CD14-positive monocyte (primary cell): ENCODE results near the gene RFPL1. TPM values are rescaled to one million over a fixed set of nuclear protein-coding genes. Genes with fewer than 3 reads are reported as not detected.
"Not testable (repeated sequence)": the region's sequence is repeated elsewhere in the genome, so short reads cannot be mapped to it uniquely, and the experiment has no call there.

Source experiments
- DNase-seq, 3 donors: peaks; one replicate each; pipeline ENCODE4 v3.0.0-alpha.2; 2011 to 2022
- H2AFZ ChIP-seq: 2 replicates; pipeline ENCODE4 v1.6.0; 2012; ENCODE audit warnings: mild to moderate bottlenecking, low read depth, low read length, inconsistent platforms; ENCODE audit not compliant: insufficient read depth, poor library complexity, severe bottlenecking
- H3K27ac ChIP-seq, 2 donors: 1 replicate in 1 of 2; 2 replicates in 1 of 2; pipeline ENCODE4 v1.5.1; 2012 to 2013; ENCODE audit warnings: low read length in 2 of 2, control low read depth in 1 of 2, inconsistent platforms in 1 of 2, low read depth in 1 of 2, mild to moderate bottlenecking in 1 of 2
- H3K27me3 ChIP-seq, 2 donors: one replicate each; pipeline versions ENCODE4 v1.6.0 to v1.6.1; 2011 to 2013; ENCODE audit warnings: low read length in 2 of 2; ENCODE audit not compliant: control insufficient read depth in 2 of 2, insufficient read depth in 2 of 2
- H3K36me3 ChIP-seq, 2 donors: replicated peaks in 1 of 2; 1 replicate in 1 of 2; 2 replicates in 1 of 2; pipeline versions ENCODE4 v1.5.1 to v1.6.1; 2012 to 2013; ENCODE audit warnings: low read length in 2 of 2, control low read depth in 1 of 2, inconsistent platforms in 1 of 2, mild to moderate bottlenecking in 1 of 2; ENCODE audit not compliant: insufficient read depth in 2 of 2, control insufficient read depth in 1 of 2
- H3K4me1 ChIP-seq, 2 donors: 1 replicate in 1 of 2; 2 replicates in 1 of 2; pipeline versions ENCODE4 v1.5.1 to v1.6.1; 2012 to 2013; ENCODE audit warnings: low read length in 2 of 2, control low read depth in 1 of 2, inconsistent platforms in 1 of 2, mild to moderate bottlenecking in 1 of 2, moderate library complexity in 1 of 2; ENCODE audit not compliant: insufficient read depth in 2 of 2, control insufficient read depth in 1 of 2
- H3K4me2 ChIP-seq: replicated peaks from 2 replicates; pipeline ENCODE3; 2012; ENCODE audit warnings: low read length, moderate library complexity, mild to moderate bottlenecking; ENCODE audit not compliant: poor library complexity, severe bottlenecking; ENCODE audit errors: extremely low read depth
- H3K4me3 ChIP-seq, 3 experiments: fragments of 200-600 bp in 1 of 3; sonication (generic) in 1 of 3; replicated peaks in 1 of 3; 1 replicate in 2 of 3; 2 replicates in 1 of 3; pipeline ENCODE4 v1.5.1; 2011 to 2013; ENCODE audit warnings: low read length in 3 of 3, mild to moderate bottlenecking in 3 of 3, control low read depth in 2 of 3, low read depth in 2 of 3, inconsistent platforms in 1 of 3, moderate library complexity in 1 of 3
- H3K79me2 ChIP-seq: 2 replicates; pipeline ENCODE4 v1.6.0; 2012; ENCODE audit warnings: mild to moderate bottlenecking, control low read depth, inconsistent platforms, low read length, moderate library complexity; ENCODE audit not compliant: insufficient read depth
- H3K9ac ChIP-seq: 2 replicates; pipeline ENCODE4 v1.6.0; 2017; ENCODE audit warnings: low read length, mild to moderate bottlenecking; ENCODE audit not compliant: insufficient read depth, poor library complexity, severe bottlenecking
- H3K9me3 ChIP-seq, 2 donors: replicated peaks in 1 of 2; 1 replicate in 1 of 2; 2 replicates in 1 of 2; pipeline versions ENCODE4 v1.5.1 to v1.6.1; 2012 to 2013; ENCODE audit warnings: low read length in 2 of 2, control low read depth in 1 of 2; ENCODE audit not compliant: control insufficient read depth in 1 of 2, insufficient read depth in 1 of 2
- H4K20me1 ChIP-seq: 2 replicates; pipeline ENCODE4 v1.6.0; 2012; ENCODE audit warnings: mild to moderate bottlenecking, low read length, control low read depth, moderate library complexity; ENCODE audit not compliant: insufficient read depth
- H3K27ac Mint-ChIP-seq, 7 donors: one replicate each; pipeline ENCODE4 v1.8.0; 2020; ENCODE audit warnings: mild to moderate bottlenecking in 7 of 7, mixed read lengths in 7 of 7, moderate library complexity in 6 of 7, inconsistent platforms in 2 of 7
- H3K27me3 Mint-ChIP-seq, 3 donors: one replicate each; pipeline ENCODE4 v1.8.0; 2021 to 2022; ENCODE audit warnings: low read depth in 3 of 3, mild to moderate bottlenecking in 3 of 3, mixed read lengths in 3 of 3, moderate library complexity in 3 of 3, inconsistent platforms in 1 of 3
- H3K36me3 Mint-ChIP-seq, 2 donors: one replicate each; pipeline ENCODE4 v1.8.0; 2020; ENCODE audit warnings: mixed read lengths in 2 of 2, inconsistent platforms in 1 of 2, mild to moderate bottlenecking in 1 of 2
- H3K4me1 Mint-ChIP-seq: one replicate; pipeline ENCODE4 v1.8.0; 2020; ENCODE audit warnings: mild to moderate bottlenecking, mixed read lengths
- H3K4me3 Mint-ChIP-seq, 2 donors: one replicate each; pipeline ENCODE4 v1.8.0; 2020; ENCODE audit warnings: mild to moderate bottlenecking in 2 of 2, mixed read lengths in 2 of 2, moderate library complexity in 1 of 2
- H3K9me3 Mint-ChIP-seq, 7 donors: one replicate each; pipeline ENCODE4 v1.8.0; 2020 to 2022; ENCODE audit warnings: mixed read lengths in 7 of 7, mild to moderate bottlenecking in 6 of 7, moderate library complexity in 6 of 7, inconsistent platforms in 2 of 7
- WGBS: methylation state at CpG from one replicate; pipeline ENCODE4 v1.1.5; 2013; ENCODE audit warnings: missing lambda C conversion rate; ENCODE audit not compliant: insufficient coverage; 5-methylcytosine and 5-hydroxymethylcytosine counted together
- intact Hi-C, 2 donors: fragments of 100-400 bp; cut with micrococcal nuclease; formaldehyde crosslinking; loops; one replicate each; pipeline versions ENCODE4 v1.15.0 to v1.15.1; 2023
- polyA minus RNA-seq: library from RNA; depleted of rRNA, polyadenylated mRNA; stranded (reverse); fragments of >200 nt; gene quantifications from 2 replicates; pipeline ENCODE4 v1.2.3, GENCODE V29; 2012
- polyA plus RNA-seq, 3 donors: library from polyadenylated mRNA; depleted of rRNA in 1 of 3; unstranded in 2 of 3; stranded (reverse) in 1 of 3; fragments of 300-500 nt in 2 of 3; fragments of >200 nt in 1 of 3; fragmentation: Illumina TruSeq in 2 of 3; gene quantifications; 1 replicate in 2 of 3; 2 replicates in 1 of 3; pipeline ENCODE4 v1.2.3, GENCODE V29; 2012 to 2021
- total RNA-seq, 12 experiments: library from RNA in 1 of 12; stranded (reverse) in 1 of 12; fragments of 120-200 nt in 1 of 12; gene quantifications; one replicate each; pipeline ENCODE4 v1.2.4 and lab custom pipeline; 2013 to 2026; ENCODE audit warnings: mixed read lengths in 6 of 12, inconsistent platforms in 1 of 12
- TF ChIP-seq, protein P1 (sequence below): fragments of 200-600 bp; IDR thresholded peaks from one replicate; pipeline ENCODE4 v1.8.0; 2022; ENCODE audit warnings: antibody characterized with exemption, mild to moderate bottlenecking

RFPL1 gene
- not detected for total RNA-seq (2013)
- under 1 TPM in 1 of 3 donors, not detected in 2; 0.20 TPM for polyA plus RNA-seq
- not detected in 2 replicates for polyA minus RNA-seq
- 0 to 0.81 (median 0) reads per million in 11 experiments for total RNA-seq (lab: John Stamatoyannopoulos, UW)

DNA sequence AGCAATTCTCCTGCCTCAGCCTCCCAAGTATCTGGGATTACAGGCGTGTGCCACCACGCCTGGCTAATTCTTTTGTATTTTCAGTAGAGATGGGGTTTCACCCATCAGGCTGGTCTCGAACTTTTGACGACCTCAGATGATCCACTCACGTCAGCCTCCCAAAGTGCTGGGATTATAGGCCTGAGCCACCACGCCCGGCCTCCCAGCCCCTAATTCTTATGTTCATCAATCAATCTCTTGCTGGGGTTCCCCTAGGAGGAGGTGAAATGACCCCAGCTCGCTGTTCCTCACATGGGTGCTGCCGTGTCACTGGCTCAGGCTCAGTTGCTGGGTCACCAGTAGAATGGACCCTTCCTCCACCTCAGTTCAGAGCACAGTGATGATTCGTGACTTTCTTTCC lies at the start of gene RFPL1:
Gene RFPL1, plus strand, starts transcription at position 301 of the 400 bp plus-strand sequence.
- H3K4me1 Mint-ChIP-seq, H3K4me2 ChIP-seq, intact Hi-C loops: not testable (repeated sequence)

DNA sequence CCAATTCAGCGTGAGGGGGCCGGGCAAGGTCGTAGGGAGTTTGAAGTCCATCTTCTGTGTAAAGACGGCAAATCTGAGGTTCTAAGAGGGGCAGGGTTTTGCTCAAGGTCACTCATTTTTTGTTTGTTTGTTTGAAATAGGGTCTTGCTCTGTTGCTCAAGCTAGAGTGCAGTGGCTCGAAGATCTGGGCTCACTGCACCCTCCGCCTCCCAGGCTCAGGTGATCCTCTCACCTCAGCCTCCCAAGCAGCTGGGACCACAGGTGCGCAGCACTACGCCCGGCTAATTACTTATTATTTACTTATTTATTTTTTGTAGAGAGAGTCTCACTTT lies 49.7 kb upstream of the RFPL1 start:
- peaks cover 37% of the 10 kb centered on the region for H3K79me2 ChIP-seq
- no peaks in the 10 kb centered on the region for H3K27me3 ChIP-seq
- peaks cover 53% of the 10 kb centered on the region for H3K4me1 Mint-ChIP-seq
- no peak for DNase-seq
- H3K4me2 ChIP-seq, result peak overlapping the region; percentile 91
- peaks cover 0 to 3% (median 2%) of the 10 kb centered on the region in 3 donors for H3K27me3 Mint-ChIP-seq
- H3K9me3 ChIP-seq, result no peaks in the 10 kb centered on the region
- peak overlapping the region; percentile 77 to 91 (median 88) for H3K4me3 ChIP-seq
- H3K36me3 ChIP-seq, result peaks cover 0 to 7% of the 10 kb centered on the region in 2 donors
- TF ChIP-seq, protein P1, sequence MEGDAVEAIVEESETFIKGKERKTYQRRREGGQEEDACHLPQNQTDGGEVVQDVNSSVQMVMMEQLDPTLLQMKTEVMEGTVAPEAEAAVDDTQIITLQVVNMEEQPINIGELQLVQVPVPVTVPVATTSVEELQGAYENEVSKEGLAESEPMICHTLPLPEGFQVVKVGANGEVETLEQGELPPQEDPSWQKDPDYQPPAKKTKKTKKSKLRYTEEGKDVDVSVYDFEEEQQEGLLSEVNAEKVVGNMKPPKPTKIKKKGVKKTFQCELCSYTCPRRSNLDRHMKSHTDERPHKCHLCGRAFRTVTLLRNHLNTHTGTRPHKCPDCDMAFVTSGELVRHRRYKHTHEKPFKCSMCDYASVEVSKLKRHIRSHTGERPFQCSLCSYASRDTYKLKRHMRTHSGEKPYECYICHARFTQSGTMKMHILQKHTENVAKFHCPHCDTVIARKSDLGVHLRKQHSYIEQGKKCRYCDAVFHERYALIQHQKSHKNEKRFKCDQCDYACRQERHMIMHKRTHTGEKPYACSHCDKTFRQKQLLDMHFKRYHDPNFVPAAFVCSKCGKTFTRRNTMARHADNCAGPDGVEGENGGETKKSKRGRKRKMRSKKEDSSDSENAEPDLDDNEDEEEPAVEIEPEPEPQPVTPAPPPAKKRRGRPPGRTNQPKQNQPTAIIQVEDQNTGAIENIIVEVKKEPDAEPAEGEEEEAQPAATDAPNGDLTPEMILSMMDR, result no peak
- peaks cover 7 to 10% of the 10 kb centered on the region in 2 donors for H3K36me3 Mint-ChIP-seq
- H3K27ac Mint-ChIP-seq, result peak overlapping the region in 6 of 7 donors; percentile 90 to 96 (median 92)
- H3K4me3 Mint-ChIP-seq, result peak overlapping the region; percentile 89 to 95
- peaks cover 54 to 58% of the 10 kb centered on the region in 2 donors for H3K4me1 ChIP-seq
- H4K20me1 ChIP-seq, result peaks cover 20% of the 10 kb centered on the region
- peak overlapping the region in 1 of 2 donors; percentile 86 for H3K27ac ChIP-seq
- peak overlapping the region; percentile 82 for H2AFZ ChIP-seq
- intact Hi-C loops, result loop anchor here (2.0 to 10.0 kb wide), 3 partner anchors 26 to 124 kb away; partner anchors contain the start of genes EWSR1 (in 1 of the 2) and RHBDD3 (in 1 of the 2)
- peak overlapping the region; percentile 84 for H3K9ac ChIP-seq
- 0% methylated on average over 4 of the region's 9 CpGs for WGBS
- peaks cover 0 to 2% (median 0%) of the 10 kb centered on the region in 7 donors for H3K9me3 Mint-ChIP-seq

More for the DNA sequence above, at the start of gene RFPL1:
- H3K27me3 Mint-ChIP-seq, result peaks cover 2 to 14% (median 3%) of the 10 kb centered on the region in 3 donors
- not testable (repeated sequence) for H4K20me1 ChIP-seq, H3K36me3 ChIP-seq, H3K36me3 Mint-ChIP-seq, H3K9ac ChIP-seq, H2AFZ ChIP-seq, H3K9me3 Mint-ChIP-seq, H3K4me1 ChIP-seq, H3K27ac Mint-ChIP-seq, H3K4me3 ChIP-seq, H3K79me2 ChIP-seq, H3K27ac ChIP-seq, H3K4me3 Mint-ChIP-seq, DNase-seq, H3K27me3 ChIP-seq, H3K9me3 ChIP-seq
- WGBS, result 80% methylated on average over 2 of the region's 10 CpGs
